Testis (tissue), 3 donors: ENCODE measurements around the gene MIX23. TPM values are rescaled to one million over a fixed set of nuclear protein-coding genes. Genes with fewer than 3 reads are reported as not detected.

Experiments
- DNase-seq: peaks from one replicate; pipeline ENCODE4 v3.0.0-alpha.2; 2019
- H3K27ac ChIP-seq, 2 donors: fragments of 200-600 bp; sonication (generic); one replicate each; pipeline ENCODE4 v1.5.1; 2019
- H3K27me3 ChIP-seq: fragments of 200-600 bp; sonication (generic); one replicate; pipeline ENCODE4 v1.5.1; 2019
- H3K36me3 ChIP-seq: fragments of 200-600 bp; sonication (generic); one replicate; pipeline ENCODE4 v1.5.1; 2017; ENCODE audit warnings: low read depth; ENCODE audit errors: missing control alignments
- H3K4me1 ChIP-seq: fragments of 200-600 bp; sonication (generic); one replicate; pipeline ENCODE4 v1.5.1; 2019
- H3K4me3 ChIP-seq, 2 donors: fragments of 200-600 bp; sonication (generic); one replicate each; pipeline ENCODE4 v1.5.1; 2017 to 2019
- H3K9me3 ChIP-seq: fragments of 200-600 bp; sonication (generic); one replicate; pipeline ENCODE4 v1.5.1; 2017
- CTCF ChIP-seq, 3 experiments: fragments of 450-650 bp in 2 of 3; fragments of 200-600 bp in 1 of 3; sonication (generic) in 1 of 3; IDR thresholded peaks; one replicate each; pipeline ENCODE4 v1.5.1; 2016 to 2019; ENCODE audit warnings: antibody characterized with exemption in 3 of 3, mild to moderate bottlenecking in 2 of 3, moderate library complexity in 1 of 3
- POLR2A ChIP-seq: fragments of 450-650 bp; IDR thresholded peaks from one replicate; pipeline ENCODE4 v1.6.1; 2017; ENCODE audit warnings: antibody characterized with exemption, mild to moderate bottlenecking, moderate library complexity
- WGBS, 2 donors: methylation state at CpG; one replicate each; pipeline ENCODE4 v1.1.5; 2018; 5-methylcytosine and 5-hydroxymethylcytosine counted together
- intact Hi-C: fragments of 100-400 bp; cut with DNase I; formaldehyde crosslinking; loops from one replicate; pipeline ENCODE4 v1.15.1; 2023; ENCODE audit warnings: low total_unique reads
- polyA plus RNA-seq: library from polyadenylated mRNA; stranded (reverse); fragments of 350-450 nt; fragmentation: Illumina TruSeq; extraction: RNeasy Lipid Tissue Mini Kit (QIAGEN cat#74804); gene quantifications from one replicate; pipeline ENCODE4 v1.2.3, GENCODE V29; 2014; ENCODE audit warnings: low read depth, low replicate concordance; ENCODE audit not compliant: insufficient read depth
- total RNA-seq, 2 donors: library from RNA; depleted of rRNA; stranded (reverse); fragments of >200 nt; gene quantifications; one replicate each; pipeline ENCODE4 v1.2.3, GENCODE V29; 2016

Gene MIX23
- total and polyA plus RNA-seq, 3 donors from 2014 or later: 19.3 to 21.0 (median 19.9) TPM

- no peaks in the 10 kb centered on the region for H3K9me3 ChIP-seq
- intact Hi-C loops: no loop called here
- H3K4me3 ChIP-seq: no peak overlapping the region
- H3K27ac ChIP-seq: no peak overlapping the region
- no peak for DNase-seq
- no peaks in the 10 kb centered on the region for H3K27me3 ChIP-seq
- TF ChIP-seq CTCF (IDR thresholded peaks at IDR 0.05) (no peak), POLR2A (no peak)
- H3K36me3 ChIP-seq: no peaks in the 10 kb centered on the region
- peaks cover 7% of the 10 kb centered on the region for H3K4me1 ChIP-seq
Measured at GRCh38 chr3:122396511-122396910, 13.5 kb upstream of the MIX23 start.

- TF ChIP-seq CTCF (IDR thresholded peaks at IDR 0.05) (no peak), POLR2A (no peak)
- DNase-seq: no peak
- Histone ChIP-seq H3K4me1 (peaks cover 7% of the 10 kb centered on the region), H3K27me3 (no peaks in the 10 kb centered on the region), H3K4me3 (no peak overlapping the region), H3K9me3 (no peaks in the 10 kb centered on the region), H3K27ac (no peak overlapping the region), H3K36me3 (no peaks in the 10 kb centered on the region)
- intact Hi-C loops: no loop called here
- 63 to 66% methylated on average over 3 of the region's 3 CpGs for WGBS, 2 donors
Measured at GRCh38 chr3:122395582-122395981, 12.6 kb upstream of the MIX23 start.

- Histone ChIP-seq H3K27me3 (no peaks in the 10 kb centered on the region), H3K4me3 (no peak overlapping the region), H3K9me3 (no peaks in the 10 kb centered on the region), H3K27ac (no peak overlapping the region), H3K4me1 (peaks cover 7% of the 10 kb centered on the region), H3K36me3 (no peaks in the 10 kb centered on the region)
- WGBS, 2 donors: 74 to 86% methylated on average over 1 of the region's 1 CpG
- intact Hi-C loops: no loop called here
- no peak for DNase-seq
- TF ChIP-seq CTCF (IDR thresholded peaks at IDR 0.05): no peak
- TF ChIP-seq POLR2A: no peak
Measured at GRCh38 chr3:122394173-122394572, 11.1 kb upstream of the MIX23 start.

GRCh38 chr3:122392868-122393844 is 10.1 kb upstream of the MIX23 start:
- WGBS, 2 donors: 37 to 55% methylated on average over 2 of the region's 2 CpGs
- Histone ChIP-seq H3K9me3 (no peaks in the 10 kb centered on the region), H3K27ac (peak overlapping the region in 1 of 2 donors; percentile 21), H3K36me3 (no peaks in the 10 kb centered on the region), H3K4me1 (peaks cover 7% of the 10 kb centered on the region), H3K4me3 (no peak overlapping the region), H3K27me3 (no peaks in the 10 kb centered on the region)
- no peak for DNase-seq
- intact Hi-C loops: no loop called here
- TF ChIP-seq CTCF (IDR thresholded peaks at IDR 0.05) (peak; percentile 50 to 73 (median 55)), POLR2A (no peak)
